HG03175 (cell line): ENCODE data around the gene ACBD6.

Experiments used
- ATAC-seq: cut with Tn5 transposase; IDR thresholded peaks from one replicate; pipeline ENCODE4 v1.9.1; 2021; ENCODE audit warnings: mild to moderate bottlenecking, moderate library complexity; ENCODE audit not compliant: unreplicated experiment

ACBD6 gene

DNA sequence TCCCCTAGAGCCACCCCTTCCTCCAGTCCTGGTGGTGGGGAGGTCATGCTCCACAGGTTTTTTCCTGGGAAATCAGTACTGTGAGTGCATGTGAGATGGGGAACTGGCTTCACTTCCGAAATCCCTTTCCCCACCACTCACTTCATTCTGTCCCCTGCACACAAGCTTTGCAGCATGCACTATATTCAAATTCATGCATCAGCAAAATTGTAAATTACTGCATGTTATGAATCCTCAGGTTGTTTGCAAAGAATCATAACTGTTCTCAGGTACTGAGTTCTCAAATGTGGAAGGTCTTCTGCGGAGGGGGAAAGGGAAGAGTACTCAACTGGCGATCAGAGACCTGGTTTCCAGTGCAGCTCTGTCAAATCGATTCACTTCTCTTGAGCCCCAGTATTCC lies 230.0 kb downstream of the ACBD6 start:
- ATAC-seq = no peak

DNA sequence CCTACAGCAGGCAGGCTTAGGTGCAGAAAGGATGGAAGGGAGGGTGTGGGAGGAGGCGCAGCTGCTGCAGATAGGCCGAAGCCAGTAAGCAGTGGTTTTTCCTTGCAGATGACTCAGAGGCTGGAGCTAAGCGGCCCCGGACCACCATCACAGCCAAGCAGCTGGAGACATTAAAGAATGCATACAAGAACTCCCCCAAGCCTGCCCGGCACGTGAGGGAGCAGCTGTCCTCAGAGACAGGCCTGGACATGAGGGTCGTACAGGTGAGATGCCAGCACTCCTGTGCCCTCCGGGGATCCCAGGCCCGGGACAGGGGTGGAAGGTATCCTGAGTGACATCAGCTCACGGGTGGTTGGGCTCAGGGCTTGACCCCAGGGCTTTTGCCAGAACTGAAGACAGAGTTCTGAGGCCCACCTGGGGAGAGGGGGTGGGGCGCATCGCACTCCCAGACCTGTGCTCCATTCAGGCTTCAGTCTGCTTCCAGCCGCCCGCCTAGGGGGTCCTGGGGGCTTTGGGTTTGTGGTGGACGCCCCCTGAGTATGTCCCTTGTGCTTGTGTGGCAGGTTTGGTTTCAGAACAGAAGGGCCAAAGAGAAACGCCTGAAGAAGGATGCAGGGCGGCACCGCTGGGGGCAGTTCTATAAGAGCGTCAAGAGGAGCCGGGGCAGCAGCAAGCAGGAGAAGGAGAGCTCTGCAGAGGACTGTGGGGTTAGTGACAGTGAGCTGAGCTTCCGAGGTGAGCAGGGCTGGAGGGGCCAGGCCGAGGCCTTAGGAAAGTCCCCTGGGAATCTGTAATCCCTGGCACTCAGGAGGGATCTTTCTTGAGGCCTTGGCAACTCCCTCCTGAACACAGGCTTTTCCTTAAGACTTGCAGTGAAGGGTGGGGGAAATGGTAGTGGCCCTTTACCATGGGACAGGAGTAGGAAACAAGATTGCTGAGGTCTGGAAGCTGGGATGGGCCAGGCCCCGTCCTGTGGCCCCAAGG lies 230.8 kb downstream of the ACBD6 start:
- no peak for ATAC-seq

- no peak for ATAC-seq
These were observed 231.7 kb downstream of the ACBD6 start for GRCh38 chr1:180270530-180271271.

DNA sequence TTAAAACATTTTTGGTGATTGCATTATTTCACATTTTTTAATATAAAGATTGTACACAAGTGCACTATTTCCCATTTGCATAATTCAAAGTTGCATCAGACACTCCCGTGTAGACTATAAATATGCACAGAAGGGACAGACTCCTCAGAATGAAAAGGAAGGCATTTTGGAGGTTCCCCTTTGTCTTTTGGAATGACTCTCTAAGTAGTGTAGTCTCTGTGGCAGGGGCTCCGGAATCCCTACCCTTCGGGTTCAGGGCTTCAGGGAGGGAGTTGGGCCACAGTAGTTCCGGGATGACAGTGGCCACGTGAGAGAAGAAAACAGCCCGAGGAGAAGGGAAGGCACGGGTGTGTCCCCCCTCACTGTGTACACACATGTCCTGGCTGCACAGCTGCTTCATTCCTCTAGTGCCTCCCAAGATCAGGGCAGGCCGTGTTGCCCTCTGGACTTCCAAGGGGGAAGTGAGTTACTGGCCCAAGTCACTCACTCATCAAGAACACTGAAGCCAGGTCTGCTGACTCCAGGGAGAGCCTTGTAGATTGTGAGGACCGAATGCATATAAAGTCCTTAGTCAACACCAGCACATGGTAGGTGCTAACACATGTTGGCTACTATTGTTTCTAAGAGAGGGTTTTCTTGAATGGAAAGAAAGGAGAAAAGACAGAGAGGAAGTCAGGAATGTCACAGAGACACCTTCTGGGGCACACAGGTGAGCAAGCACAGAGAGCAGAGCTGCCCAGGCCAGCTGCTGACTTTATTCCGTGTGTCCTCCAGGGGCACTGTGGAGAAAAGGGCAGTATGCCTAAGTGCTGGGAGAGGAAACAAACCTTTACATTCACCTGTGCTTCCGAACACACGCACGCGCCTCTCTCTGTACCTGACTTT lies 232.5 kb downstream of the ACBD6 start:
- ATAC-seq = no peak

DNA sequence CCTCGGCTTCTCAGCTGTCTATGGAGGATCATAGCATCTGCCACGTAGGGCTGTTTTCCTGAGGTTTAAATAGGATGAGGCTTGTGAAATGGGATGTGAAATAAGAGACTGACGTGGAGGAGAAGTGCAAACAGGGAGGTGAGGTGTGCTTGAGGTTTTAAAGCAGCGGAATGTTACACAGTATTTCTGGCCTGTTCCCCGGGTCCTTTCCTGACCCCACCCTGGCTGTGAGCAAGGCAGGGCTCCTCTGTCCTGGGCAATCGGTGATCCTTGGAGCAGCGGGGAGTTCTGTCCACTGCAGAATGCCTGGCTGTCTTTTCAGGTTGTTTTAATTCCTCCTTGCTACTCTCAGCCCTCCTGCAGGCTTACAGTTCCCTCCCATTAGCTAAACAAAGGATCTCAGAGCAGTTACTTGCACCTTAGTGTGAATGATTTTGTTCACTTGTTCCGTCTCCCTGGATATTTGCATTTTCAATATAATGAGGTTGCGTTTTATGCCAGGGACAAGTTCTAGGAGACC lies 233.8 kb downstream of the ACBD6 start:
- ATAC-seq = no peak

GRCh38 chr1:180267761-180268555 lies 234.4 kb downstream of the ACBD6 start:
- ATAC-seq = no peak

GRCh38 chr1:180267211-180267561 lies 235.2 kb downstream of the ACBD6 start:
- no peak for ATAC-seq

GRCh38 chr1:180266275-180267210 lies 235.8 kb downstream of the ACBD6 start:
- ATAC-seq = no peak

DNA sequence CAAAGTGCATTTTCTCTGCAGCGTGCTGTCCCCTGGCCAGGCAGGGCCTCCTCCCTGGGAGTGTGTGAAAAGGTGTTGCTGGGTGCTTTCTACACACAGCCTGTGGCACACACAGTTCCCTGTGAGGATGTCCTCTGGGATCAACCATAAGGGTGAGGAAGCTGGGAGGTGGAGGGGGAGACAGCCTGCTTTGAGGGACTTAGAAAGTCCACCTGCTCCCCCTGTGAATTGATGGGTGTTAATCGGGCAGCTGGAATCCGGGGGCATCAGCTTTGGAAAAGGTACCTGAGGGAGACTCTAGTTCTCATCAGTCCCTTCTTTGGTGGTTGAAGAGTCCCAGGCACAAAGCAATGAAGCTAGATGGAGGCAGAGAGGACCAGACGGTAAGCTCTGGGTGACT lies 236.5 kb downstream of the ACBD6 start:
- ATAC-seq = no peak

DNA sequence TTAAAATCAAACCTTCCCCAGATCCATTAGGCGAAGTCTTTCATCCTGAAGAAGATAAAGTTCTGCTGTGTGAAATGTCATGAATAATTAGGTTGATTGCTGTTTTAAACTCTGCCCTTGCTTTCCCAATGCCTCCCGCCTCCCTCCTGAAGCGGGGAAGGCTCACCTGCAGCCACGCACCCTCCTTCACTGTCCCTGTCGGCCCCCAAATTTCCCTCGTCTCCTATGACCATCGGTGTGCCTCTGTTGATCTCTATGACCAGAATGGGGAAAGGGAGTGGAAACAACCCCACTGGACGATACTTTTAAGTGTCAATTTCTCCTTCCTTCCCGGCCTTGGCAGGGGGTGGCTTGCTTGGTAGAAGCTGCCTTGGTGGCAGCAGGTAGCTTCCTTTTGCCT lies 237.2 kb downstream of the ACBD6 start:
- no peak for ATAC-seq

- no peak for ATAC-seq
These were observed 237.8 kb downstream of the ACBD6 start for GRCh38 chr1:180264595-180264994.

DNA sequence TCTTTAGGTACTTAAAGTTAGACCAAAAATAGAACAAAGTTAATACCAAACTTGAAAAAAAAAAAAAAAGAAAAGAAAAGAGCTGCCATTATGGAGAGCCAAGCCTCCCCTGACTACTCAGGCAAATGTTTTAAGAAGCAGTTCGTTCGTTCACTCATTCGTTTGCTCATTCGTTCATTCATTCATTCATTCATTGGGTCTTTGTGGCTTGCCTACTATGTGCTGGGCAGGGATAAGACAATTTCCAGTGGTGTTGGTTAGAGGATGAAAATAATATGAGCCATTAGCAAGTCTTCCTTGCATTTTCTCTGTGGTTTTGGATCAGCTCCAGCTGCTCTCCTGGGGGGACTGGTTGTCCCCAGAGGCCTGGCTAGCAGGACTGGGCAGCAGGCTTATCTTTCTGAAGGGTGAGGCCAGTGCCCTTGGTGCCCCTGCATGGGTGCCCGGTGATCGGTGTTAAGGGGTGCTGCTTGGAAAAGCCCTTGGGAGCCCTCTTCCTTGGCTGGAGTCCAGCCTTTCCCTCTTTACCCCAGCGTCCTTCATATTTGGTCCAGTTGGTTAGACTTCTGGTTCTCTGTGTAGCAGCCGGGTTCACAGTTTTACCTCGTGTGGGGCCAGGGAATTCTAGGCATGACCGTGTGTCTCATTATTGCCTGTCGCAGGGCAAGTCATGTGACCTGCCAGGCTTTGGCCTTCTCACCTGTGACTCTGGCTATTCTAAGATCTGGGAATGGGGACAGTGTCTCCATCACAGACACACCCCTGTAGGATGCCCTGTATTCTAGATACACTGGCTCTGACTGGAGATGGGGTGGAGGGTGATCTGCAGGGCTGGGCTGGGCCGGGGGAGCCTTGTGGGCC lies 239.5 kb downstream of the ACBD6 start:
- no peak for ATAC-seq

DNA sequence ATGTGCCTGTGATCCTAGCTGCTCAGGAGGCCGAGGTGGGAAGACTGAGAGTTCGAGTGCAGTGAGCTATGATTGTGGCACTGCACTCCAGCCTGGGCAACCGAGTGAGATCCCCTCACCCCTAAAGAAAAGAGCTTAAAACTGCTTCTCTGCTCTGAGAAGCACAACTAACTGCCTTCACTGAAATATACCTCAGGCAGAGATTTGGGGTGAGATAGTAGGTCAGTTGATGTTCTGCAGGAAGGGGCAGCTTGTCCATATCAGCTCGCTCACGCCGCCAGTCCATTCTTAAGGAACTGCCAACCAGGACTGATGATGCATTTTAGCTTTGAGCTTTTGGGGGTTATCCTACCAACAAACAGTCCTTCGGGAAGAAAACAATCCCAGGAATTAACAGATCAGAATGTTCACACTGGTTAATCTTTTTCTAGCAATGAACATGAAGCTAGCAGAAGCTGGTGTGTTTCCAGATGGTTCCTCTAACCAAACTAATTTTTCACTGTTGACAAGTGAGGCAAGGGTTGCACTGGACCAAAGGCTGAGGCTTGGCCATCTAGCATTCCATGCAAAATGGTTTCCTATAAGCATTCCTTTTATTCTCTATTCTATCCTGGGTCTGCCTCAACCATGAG lies 240.7 kb downstream of the ACBD6 start:
- no peak for ATAC-seq

GRCh38 chr1:180261030-180261429 lies 241.3 kb downstream of the ACBD6 start:
- no peak for ATAC-seq

DNA sequence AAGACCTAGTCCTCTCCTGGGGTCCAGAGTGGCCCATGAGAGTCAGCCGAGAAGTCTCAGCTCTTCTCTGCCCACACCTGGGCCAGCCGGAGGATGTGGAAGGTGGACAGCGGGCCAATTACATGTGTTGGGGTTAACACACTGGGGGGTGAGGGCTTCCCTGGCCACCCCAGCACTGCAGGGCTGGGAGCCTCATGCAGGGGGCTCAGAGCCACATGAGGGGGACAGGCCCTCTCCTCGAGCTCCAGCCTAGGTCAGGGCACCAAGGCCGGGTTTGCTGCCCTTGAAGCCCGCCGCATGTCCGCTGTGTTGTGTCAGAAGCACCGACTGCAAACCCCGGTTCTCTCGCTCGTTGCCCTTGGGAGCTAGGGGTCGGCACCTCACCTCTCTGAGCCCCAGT lies 241.8 kb downstream of the ACBD6 start:
- no peak for ATAC-seq

- no peak for ATAC-seq
These were observed 242.7 kb downstream of the ACBD6 start for GRCh38 chr1:180259431-180260338.

DNA sequence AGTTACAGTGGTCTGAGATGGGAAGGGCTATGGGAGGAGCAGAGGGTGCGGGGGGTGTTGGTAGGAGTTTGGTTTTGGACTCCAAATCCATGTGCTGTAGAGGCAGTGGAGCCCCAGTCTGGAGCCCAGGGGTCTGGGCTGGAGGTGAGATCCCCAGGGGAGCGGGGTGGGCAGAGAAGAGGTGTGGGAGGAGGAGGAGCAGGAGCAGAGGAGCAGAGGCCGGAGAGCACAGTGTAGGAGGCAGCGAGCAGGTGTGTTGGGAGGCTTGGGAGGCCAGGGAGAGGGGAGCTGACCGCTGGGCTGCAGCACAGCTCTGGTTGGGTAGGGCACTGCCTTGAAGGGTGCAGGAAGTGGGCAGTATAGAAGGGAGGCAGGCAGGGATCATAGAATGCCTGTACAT lies 243.4 kb downstream of the ACBD6 start:
- no peak for ATAC-seq
